Measurements from ENCODE around the gene ATP6V0A1.
"Not testable (repeated sequence)": the region's sequence is repeated elsewhere in the genome, so short reads cannot be mapped to it uniquely, and the experiment has no call there.

Gene ATP6V0A1

DNA sequence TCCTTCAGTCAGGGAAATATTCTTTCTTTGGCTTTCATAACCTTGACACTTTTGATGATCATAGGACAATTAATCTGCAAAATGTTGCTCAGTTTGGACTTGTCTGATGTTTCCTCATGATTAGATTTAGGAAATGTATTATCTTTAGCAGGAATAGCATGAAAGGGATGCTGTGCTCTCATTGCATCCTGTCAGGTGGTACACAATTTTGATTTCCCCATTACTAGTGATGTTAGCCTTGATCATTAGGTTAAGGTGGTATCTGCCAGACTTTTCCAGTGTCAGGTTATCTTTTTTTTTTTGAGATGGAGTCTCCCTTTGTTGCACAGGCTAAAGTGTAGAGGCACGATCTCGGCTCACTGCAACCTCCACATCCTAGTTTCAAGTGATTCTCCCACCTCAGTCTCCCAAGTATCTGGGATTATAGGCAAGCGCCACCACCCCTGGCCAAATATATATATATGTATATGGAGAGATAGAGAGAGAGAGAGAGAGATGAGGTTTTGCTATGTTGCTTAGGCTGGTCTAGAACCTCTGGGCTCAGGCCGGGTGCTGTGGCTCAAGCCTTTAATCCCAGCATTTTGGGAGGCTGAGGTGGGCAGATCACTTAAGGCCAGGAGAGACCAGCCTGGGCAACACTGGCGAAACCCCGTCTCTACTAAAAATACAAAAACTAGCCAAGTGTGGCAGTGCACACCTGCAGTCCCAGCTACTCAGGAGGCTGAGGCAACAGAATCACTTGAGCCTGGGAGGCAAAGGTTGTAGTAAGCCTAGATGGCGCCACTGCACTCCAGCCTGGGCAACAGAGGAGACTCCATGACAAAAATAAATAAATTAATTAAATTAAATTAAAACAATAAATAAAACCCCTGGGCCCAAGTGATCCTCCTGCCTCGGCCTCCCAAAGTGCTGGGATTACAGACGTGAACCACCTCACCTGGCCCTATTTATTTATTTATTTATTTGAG lies 19.8 kb upstream of the ATP6V0A1 start:
- DNase-seq = peak; percentile 72

- DNase-seq = no peak
Observed at GRCh38 chr17:42441371-42442195, 17.1 kb upstream of the ATP6V0A1 start.

DNA sequence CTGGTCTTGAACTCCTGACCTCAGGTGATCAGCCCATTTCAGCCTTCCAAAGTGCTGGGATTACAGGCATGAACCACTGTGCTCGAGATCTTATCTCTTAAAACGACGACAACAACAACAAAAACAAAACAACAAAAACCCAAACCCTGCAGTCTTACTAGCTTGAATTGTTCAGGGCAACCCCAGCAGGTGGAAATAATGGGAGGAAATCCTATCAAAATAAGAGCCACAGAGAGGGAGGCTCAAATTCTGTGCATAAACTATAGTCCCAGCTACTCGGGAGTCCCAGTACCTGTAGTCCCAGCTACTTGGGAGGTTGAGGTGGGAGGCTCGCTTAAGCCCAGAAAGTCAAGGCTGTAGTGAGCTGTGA lies 16.5 kb upstream of the ATP6V0A1 start:
- no peak for DNase-seq

DNA sequence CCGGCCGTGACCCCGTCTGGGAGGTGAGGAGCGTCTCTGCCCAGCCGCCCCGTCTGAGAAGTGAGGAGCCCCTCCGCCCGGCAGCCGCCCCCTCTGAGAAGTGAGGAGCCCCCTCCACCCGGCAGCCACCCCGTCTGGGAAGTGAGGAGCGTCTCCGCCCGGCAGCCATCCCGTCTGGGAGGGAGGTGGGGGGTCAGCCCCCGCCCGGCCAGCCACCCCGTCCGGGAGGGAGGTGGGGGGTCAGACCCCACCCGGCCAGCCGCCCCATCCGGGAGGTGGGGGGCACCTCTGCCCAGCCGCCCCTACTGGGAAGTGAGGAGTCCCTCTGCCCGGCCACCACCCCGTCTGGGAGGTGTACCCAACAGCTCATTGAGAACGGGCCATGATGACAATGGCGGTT lies 9.5 kb upstream of the ATP6V0A1 start:
- DNase-seq = not testable (repeated sequence)

DNA sequence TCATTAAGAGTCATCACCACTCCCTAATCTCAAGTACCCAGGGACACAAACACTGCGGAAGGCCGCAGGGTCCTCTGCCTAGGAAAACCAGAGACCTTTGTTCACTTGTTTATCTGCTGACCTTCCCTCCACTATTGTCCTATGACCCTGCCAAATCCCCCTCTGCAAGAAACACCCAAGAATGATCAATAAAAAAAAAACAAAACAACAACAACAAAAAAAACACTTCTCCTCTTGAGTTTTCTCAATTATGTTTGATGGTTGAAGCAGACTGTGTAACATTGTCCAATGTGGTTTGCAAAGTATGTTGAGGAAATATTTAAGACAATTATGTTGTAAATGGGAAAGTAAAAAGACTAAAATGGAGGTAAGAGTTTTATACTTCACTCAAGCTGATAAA lies 8.8 kb upstream of the ATP6V0A1 start:
- not testable (repeated sequence) for DNase-seq

- not testable (repeated sequence) for DNase-seq
Observed at GRCh38 chr17:42451270-42451669, 7.4 kb upstream of the ATP6V0A1 start.

DNA sequence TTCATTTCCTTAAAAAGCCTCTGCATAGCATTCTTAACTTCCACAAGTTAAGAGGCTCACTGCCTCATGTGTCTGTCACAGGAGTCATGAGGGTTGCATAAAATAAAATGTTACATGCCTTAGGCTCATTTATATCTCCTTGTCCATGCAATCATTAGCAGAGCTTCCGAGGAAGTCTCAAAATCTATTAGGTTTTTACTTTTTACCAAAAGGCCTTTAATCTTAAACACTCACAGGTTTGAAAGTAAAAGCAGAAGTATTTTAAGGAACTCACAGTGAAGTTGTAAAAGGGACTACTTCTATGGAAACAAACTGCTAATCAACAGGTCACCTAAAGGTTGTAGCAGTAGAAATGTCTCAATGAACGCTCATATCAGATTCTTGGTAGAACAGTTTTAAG lies 5.2 kb upstream of the ATP6V0A1 start:
- DNase-seq = peak; percentile 78

GRCh38 chr17:42454987-42455386 lies 3.7 kb upstream of the ATP6V0A1 start:
- DNase-seq = not testable (repeated sequence)

GRCh38 chr17:42456223-42457106 lies 2.2 kb upstream of the ATP6V0A1 start:
- DNase-seq = peak; percentile 93

- peak; percentile 35 for DNase-seq
Observed at GRCh38 chr17:42457107-42457792, 1.4 kb upstream of the ATP6V0A1 start.

DNA sequence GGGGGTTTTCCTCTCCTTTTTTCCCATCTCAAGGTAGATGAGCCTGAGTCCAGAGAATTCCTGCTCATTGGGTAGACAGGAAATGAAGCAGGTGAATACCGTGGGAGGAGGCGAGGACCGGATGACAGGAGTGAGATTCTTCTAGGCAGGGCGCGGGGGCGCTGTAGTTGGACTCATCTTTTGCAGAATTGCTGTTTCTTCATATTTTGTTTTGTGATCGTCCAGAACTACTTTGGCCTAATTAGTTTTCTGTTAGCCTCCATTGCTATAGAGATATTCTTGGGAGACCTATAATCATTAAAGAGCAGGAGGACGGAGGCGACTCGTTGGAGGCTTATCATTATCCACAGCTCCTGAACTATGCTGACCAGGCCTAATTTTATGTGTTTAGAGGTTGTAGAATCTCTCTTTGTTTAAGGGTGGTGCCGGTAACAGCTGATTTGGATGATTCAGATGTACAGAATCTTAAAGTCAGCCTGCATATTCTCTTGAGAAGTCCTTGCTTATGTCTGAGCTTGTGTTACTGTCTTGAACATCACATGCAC lies 650 bp downstream of the ATP6V0A1 start:
- DNase-seq = peak; percentile 81

DNA sequence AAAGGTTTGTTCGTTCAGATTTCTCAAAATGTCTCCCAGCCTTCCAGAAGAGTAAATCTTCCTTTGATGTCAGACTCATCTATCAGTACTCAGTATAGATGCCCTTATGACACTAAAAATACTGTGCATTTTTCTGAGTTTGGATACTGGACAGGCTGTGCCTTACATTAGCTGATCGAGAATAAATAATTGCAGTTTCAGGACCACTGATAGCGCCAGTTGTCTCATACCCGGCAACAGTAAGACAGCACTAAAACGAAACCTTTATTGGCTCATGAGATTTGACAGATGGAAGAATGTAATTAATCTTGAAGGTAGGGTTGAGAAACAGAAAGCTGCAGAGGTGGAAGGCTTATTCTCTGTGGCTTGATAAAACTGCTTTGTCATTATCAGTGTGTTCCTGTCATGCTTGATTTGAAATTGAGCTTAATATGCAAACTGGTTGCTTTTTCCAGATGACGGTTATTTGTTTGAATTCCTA lies 1.2 kb downstream of the ATP6V0A1 start:
- peak; percentile 88 for DNase-seq

DNA sequence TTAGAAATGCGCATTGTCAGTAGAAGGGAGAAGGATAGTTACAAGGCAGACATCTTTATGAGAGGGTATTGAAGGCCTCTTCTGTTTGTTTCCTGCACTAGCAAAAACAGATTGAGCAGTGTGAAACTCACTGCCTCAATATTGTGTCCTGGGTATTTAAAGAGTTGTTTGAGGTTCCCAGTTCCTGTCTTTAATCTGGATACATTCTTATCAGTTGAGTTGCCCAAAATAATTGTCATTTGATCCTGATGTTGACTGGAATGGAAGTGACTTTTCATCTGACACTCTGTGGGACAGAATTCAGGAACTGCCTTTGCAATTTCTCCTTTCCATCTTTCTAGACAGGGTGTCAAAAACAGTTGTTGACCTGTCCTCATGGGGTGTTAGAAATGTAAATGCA lies 1.7 kb downstream of the ATP6V0A1 start:
- peak; percentile 13 for DNase-seq

DNA sequence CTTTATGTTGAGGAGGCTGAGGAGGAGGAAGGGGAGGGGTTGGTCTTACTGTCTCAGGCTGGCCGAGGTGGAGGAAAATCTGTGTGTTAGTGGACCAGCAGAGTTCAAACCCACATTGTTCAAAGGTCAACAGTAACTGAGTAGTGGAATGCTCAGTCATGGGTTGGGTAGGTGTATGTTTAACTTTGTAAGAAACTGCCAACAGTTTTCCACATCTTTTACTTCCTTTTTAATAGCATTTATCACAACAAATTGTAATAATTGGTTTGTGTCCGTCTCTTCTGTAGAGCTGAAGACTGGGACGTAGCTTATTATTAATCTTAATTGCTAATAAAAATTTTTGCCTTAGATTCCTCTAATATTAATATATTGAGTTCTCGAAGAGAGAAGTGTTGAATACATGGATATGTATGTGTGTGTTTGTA lies 5.3 kb downstream of the ATP6V0A1 start:
- DNase-seq = no peak

- no peak for DNase-seq
Observed at GRCh38 chr17:42467889-42468288, 9.2 kb downstream of the ATP6V0A1 start.

GRCh38 chr17:42472709-42473521 lies 14.2 kb downstream of the ATP6V0A1 start:
- no peak for DNase-seq

- DNase-seq = no peak
Observed at GRCh38 chr17:42474276-42474675, 15.6 kb downstream of the ATP6V0A1 start.

GRCh38 chr17:42475121-42475520 lies 16.4 kb downstream of the ATP6V0A1 start:
- peak; percentile 34 for DNase-seq

- no peak for DNase-seq
Observed at GRCh38 chr17:42475835-42476234, 17.2 kb downstream of the ATP6V0A1 start.

DNA sequence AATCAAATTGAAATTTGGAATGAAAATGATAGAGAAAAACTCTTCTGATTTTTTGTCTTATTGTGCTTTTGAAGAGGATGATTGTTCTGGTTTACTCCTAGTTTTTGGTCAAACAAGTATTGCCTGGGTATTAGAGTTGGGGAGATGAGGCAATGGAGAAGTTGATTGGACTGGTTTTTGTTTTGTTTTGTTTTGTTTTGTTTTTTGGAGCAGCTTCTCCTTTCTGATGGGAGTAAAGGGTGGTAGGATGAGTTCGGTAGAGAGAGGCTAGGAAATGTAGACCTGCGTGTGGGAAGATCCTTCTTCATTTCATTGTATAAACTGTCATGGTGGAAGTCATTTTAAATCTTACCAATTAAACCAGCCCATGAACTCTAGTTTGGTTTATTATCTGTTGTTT lies 17.7 kb downstream of the ATP6V0A1 start:
- DNase-seq = no peak

DNA sequence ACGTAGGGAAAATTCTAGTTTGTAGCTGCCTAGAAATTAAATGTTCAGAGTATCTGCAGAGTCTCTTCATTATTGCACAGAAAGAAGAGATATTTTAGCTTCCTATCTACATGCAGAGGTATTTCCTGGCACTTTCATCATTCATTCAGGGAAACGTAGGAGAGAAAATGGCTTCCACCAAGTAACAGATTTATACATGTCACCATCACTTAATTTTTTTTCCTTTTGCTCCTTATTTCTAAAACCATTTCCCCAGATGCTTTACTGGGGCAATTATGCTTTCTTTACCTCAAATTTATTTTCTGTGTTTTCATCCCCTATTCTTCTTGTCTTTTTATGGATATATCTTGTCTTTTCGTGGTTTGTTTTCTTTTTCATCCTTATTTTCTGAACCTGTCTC lies 18.5 kb downstream of the ATP6V0A1 start:
- no peak for DNase-seq
